Stromal cell of bone marrow (primary cell): ENCODE data around the gene UBA7.
"Not testable (repeated sequence)": the region's sequence is repeated elsewhere in the genome, so short reads cannot be mapped to it uniquely, and the experiment has no call there.

Experiments
- DNase-seq: peaks from one replicate; pipeline ENCODE4 v3.0.0-alpha.2; 2012; ENCODE audit warnings: low read depth

The UBA7 gene, protein sequence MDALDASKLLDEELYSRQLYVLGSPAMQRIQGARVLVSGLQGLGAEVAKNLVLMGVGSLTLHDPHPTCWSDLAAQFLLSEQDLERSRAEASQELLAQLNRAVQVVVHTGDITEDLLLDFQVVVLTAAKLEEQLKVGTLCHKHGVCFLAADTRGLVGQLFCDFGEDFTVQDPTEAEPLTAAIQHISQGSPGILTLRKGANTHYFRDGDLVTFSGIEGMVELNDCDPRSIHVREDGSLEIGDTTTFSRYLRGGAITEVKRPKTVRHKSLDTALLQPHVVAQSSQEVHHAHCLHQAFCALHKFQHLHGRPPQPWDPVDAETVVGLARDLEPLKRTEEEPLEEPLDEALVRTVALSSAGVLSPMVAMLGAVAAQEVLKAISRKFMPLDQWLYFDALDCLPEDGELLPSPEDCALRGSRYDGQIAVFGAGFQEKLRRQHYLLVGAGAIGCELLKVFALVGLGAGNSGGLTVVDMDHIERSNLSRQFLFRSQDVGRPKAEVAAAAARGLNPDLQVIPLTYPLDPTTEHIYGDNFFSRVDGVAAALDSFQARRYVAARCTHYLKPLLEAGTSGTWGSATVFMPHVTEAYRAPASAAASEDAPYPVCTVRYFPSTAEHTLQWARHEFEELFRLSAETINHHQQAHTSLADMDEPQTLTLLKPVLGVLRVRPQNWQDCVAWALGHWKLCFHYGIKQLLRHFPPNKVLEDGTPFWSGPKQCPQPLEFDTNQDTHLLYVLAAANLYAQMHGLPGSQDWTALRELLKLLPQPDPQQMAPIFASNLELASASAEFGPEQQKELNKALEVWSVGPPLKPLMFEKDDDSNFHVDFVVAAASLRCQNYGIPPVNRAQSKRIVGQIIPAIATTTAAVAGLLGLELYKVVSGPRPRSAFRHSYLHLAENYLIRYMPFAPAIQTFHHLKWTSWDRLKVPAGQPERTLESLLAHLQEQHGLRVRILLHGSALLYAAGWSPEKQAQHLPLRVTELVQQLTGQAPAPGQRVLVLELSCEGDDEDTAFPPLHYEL

DNA sequence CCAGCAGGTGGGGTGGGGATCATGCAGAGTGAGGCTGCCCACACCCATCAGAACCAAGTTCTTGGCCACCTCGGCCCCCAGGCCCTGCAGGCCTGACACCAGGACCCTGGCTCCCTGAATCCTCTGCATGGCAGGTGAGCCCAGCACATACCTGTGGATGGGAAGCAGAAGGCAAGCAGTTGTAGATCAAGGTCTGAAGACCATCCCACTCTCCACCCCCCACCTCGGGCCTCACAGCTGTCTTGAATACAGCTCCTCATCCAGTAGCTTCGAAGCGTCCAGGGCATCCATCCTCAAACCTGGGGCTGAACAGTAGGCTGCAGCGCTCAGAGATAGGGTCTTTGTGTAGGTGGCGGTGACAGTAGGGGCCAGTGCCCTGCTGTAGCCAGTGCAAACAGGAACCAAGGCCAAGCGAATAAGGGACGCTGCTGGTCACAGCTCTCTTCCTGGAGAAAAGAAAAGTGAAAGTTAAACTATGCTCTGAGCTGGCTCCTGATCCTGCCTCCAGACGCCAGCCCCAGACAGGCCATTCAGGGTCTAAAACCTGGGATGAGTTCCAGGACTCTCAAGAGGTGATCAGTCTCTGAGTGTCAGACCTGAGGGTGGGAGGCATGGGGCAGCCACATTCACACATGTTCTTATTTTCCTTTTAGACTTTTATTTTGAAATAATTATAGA is at the start of gene UBA7:
Gene UBA7 (minus strand): TSS at position 457 of the 678 bp plus-strand sequence. CDS start 166 bp downstream, at position 291.
- DNase-seq: peak; percentile 45

DNA sequence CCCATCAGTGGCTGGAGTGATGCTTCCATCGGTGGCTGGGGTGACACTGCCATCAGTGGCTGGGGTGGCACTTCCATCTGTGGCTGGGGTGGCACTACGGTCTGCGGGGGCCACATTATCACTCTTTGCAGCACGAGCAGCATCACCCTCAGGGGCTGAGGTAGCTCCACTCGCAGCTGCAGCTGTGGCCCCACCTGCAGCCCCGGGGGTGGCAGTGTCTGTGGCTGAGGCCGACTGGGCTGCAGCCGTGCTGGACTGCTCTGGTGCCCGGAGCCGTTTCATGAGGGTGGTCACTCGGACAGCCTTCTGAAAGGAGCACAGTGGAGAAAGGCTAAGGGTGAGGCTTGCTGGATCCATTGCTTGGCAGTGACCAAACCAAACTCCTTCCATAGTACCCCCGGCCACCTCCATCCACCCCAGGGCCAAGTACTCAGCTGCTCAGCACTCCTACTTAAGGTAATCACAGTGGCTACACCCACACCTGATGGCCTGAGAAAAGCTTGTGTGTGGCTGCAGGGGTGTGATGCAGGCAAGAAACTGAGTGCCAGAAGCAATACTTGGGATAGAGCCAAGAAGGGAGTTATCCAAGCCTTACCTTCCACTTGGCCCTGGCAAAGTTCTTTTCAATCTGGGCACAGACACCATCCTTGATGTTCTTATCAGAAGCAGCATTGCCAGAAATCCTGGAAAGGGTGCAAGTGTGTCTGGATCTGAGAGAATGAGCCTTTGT is 46.0 kb upstream of the UBA7 start:
- DNase-seq: no peak

DNA sequence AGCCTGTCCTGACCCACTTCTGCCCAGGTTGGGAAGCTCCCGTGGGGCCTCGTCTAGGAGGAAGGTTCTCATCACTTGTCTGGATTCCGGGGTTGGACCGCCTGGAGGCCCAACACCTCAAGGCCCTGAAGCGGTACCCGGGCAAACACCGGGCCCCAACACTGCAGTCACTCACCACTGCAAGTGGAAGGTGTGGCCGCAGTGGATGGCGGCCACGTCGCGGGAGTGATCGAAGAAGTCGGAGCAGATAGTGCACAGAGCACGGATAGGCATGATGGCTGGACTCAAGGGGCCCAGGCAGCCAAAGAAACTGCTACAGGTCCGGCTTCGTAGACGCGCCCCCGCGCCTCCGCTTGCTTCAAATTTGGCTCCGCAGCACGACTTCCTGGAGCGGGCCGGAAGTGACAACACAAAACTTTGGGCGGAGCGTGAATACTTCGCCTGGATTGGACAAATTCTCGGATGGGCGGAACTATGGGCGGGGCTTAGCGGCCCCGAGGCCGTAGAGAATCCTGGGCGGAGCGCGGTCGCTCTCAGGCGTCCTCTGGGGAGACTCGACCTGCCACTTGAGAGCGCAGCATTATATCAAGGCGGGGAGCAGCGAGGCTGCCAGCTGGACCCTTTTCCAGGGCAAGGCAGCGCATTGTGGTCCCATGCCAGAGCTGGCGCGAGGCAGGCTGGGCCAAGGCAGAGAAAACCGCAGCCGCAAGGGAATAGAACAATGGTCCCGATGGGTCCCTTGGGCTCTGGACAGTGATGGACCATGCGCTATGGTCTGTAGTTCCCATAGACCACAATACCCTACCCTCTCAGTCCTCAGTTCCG is 42.6 kb upstream of the UBA7 start, which contains the start of gene TRAIP:
Gene TRAIP (minus strand): TSS at position 384 of the 825 bp plus-strand sequence. CDS start 111 bp downstream, at position 273.
- peak; percentile 79 for DNase-seq

DNA sequence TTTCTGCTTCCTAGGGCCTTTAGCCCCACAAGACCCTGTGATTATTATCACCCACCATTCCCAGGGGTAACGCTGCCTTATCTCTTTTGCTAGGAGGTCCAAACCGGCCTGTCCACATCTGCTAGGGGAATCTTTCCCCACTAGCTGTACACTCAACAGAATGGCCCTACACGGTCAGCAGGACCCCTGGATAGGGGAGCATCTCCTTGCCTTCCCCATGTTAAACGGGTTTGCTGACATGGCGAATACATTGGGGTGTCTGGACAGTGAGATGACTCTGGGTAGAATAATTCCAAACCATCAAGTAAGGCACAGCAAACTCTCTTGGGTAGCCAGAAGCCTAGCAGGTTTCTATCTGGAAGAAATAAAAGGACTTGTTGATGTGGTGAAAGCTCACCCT is 41.9 kb upstream of the UBA7 start:
- DNase-seq: no peak

DNA sequence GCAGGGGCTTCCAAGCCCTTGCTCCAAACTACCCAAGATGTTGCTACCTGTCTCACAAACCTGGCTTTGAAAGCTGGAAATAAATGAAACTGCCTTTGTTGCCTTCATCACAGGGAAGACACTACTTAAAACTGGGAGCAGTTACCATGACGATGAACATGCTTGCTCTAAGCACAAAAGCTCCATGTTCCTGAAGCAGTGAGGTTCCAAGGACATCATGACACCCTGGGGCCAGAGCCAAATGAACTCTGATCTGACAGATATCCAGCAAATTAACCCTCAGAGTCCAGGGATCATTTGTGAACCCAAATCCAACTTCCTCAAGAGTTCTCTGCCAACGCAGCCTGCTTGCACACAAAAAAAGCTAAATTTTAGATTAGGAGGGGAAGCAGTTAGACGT is 31.9 kb upstream of the UBA7 start:
- no peak for DNase-seq

DNA sequence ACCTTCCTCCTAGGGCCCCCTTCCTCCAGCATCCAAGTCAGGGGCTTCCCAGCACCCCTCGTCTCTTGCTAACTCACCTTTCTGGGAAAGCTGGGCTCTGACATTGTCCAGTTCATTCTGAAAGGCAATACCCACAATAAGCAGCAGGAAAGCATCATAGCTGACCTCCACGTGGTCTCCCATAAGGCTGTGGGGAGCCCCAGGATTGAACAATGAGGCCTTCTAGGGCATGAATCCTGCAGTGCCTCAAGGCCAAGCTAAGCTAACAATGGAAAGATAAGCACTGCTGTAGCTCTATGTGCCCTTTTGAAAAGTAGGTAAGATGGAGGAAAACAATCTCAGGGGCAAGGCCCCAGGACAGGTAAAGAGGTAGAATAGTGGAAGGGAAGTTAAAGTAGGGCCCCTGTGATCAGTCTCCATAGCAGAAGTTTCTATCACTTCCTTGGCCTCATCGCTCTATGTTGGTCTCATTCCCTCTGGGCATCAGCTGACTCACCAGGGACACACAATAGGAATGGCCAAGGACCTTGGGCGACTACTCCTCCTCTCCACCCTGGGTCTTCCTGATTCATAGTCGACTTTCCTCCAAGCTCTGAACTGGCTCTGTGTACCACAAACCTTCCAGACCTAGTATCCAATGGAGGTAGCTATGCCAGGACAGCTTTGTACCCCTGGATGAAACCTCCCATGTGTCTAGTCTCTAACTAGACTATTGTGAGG is 30.9 kb upstream of the UBA7 start:
- no peak for DNase-seq

DNA sequence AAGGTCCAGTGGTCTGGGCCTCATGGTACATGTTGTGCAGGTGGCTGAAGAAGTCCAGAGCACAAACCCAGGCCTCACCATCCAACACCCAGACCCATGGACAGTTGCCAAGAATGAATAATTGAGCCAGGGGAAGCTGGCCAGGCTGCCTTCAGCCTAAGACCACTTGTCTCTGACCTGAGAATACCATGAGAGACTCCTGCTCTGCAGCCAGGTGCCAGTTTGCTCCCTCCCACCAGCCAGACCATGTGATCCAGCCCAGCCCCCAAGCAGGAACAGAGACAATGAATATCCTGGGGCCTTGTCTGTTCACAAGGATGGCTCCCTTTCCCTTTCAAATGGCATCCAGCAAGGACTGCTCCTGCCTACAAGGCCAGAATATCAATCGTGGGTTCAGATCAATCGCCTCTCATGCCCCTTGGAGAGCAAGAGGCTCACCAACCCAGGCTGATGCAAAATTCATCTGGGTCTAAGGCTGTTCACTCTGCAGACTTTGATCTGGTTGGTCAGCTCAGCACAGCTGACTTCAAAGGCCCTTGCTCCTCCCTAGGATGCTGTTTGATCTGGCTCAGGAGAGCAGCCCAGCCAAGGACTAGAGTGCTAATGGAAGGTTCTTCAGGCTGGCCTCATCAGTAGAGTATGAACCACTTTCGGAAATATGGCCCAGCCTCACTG is 29.2 kb upstream of the UBA7 start:
- DNase-seq: no peak

DNA sequence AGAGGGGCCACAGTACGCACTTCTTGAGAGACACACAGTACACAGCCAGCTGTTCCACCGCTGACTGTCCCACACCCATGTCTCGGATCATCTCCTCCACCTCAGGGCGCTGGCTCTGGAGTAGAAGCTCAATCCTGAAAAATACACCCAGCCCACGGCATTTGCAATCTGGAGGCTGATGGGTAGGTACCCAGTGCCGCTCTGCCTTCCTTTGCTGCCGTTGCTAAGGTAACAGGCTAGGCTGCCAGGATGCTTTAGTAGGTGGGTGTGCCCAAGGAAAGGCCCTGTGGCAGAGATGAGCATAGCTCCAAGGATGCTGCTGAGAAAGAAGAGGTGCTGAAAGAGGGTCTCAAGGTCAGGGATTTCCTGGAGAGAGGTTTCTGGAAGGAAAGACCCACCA is 28.1 kb upstream of the UBA7 start:
- DNase-seq: no peak

DNA sequence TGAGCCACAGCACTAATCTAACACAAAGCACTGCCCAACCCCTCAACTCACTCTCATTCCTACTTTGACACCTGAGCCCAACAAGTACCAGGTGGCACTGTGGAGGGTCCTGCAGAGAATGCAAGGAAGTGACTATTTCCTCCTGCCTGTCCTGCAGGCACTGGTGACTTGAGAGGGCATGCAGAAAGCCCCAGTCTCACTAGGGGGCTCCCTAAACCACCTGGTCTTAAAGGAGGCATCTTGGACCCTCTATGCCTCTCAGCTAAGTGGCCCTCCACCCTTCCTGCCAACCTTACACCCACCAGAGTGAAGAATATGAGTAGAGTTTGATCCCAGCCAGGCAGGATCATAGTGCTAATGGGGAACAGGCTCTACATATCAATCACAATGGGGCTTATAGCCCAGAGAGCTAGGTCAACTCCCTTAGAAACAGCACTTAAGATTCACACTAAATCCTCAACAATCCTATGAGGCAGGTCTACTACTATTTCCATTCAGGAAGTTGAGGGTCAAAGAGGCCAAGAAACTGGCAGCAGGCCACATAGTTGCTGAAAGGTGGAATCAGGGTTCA is 27.5 kb upstream of the UBA7 start:
- no peak for DNase-seq

DNA sequence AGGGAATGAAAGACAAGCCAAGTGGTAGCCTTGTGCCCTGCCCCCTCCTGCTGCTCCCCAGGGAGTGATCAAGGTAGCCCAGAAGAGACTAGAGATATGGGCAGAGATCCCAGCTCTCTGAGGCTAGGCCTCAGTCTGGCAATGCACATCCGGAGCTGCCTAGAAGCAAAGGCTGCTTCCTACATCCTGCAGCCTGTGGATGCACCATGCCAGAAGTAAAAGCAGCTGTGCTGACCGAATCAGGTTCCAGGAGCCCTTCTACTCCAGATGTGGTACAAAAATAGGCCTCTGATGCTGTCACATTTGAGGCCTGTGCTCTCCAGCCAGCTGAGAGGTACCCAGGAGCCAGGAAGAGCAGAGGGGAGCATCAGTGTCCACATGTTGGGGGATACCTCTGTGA is 26.6 kb upstream of the UBA7 start:
- DNase-seq: no peak

DNA sequence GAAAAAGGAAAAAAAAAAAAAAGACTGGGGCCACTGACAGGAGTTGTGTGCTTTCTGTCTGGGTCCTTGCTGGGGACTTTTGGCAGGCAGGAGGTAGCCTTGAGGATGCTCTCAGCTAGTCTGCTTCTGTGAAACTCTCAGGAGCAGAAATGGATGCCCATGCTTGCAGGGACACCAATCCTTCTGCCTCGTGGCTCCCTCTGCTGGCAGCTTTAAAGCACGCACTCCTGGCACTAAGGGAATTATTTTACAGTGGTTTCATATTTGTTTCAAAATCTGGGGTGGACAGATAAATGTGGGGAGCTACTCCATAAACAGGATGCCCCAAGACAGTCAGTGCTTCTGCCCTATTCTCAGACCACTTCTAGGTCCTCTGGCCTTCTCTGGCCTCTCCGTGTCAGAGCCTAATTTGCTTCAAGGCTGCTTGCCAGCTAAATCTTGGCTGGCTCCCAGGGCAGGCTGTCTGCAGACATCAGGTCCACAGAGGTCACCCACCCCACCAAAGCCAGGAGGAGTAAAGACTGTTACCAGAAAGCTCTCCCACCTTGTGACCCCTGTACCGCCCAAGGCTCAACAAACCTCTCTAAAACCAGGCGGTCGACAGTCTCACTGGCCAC is 25.5 kb upstream of the UBA7 start:
- peak; percentile 66 for DNase-seq

DNA sequence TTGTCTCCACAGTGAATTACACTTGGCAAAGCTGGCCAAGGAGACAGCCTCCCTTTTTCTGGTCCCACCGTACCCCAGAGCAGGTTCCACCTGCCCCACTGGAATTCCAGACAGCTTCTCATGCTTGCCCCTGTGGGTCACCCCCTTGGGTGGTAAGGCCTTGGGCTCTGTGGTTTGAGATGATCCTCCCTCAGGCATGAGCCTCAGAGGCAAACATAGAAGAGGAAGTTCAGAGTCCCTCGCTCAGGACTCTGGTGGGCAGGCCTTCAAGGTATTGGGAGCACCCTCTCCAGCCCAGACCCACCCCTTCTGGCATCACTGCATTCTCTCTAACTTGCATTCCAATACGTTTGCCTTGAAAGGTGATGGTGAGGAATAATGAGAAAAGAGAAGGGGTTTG is 17.6 kb upstream of the UBA7 start:
- DNase-seq: no peak

DNA sequence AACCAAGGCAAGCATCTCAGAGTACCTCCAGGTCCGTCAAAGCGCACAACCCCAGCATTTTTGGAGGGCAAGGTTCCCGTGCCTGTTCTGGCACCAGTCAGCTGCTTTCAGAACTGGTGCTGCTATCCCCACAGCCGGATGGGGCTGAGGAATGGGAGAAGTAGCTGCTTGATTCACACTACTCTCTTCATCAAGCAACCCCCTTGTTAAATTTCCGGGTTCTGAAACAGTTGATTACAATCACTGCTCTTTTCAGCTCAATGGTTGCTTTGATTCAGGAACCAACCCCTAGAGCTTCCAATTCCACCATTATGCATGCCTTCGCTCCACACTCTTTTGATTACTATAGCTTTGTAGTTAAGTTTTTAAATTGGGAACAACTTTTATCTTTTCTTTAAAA is 12.3 kb upstream of the UBA7 start:
- no peak for DNase-seq

DNA sequence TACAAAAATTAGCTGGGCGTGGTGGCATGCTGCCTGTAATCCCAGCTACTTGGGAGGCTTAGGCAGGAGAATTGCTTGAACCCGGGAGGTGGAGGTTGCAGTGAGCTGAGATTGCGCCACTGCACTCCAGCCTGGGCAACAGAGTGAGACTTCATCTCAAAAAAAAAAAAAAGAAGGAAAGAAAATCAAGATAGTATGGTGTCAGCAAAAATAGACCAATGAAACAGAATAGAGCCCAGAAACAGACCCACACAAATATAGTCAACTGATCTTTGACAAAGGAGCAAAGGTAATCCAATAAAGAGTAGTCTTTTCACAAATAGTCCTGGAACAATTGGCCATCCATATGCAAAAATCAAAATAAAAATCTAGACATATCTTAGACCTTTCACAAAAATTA is 9.4 kb upstream of the UBA7 start:
- DNase-seq: not testable (repeated sequence)

DNA sequence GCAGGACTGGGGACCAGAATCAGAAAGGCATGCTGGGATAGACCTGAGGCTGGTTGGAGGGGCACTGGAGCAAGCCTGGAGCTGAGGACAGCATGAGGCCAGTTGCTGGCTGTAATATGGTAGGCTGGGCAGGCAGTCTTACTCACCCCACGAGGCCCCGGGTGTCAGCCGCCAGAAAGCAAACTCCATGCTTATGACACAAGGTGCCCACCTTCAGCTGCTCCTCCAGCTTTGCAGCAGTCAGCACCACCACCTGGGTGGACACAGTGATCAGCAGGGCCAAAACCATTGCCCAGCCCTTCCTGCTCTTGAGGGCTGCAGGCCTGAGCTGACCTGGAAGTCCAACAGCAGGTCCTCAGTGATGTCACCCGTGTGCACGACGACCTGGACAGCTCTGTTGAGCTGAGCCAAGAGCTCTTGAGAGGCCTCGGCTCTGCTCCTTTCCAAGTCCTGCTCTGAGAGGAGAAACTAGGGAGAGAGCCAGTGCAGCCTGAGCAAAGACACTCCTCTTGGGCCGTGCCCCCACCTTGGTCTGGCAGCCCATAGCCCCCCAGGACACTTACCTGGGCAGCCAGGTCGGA is 747 bp downstream of the UBA7 start:
- DNase-seq: no peak

DNA sequence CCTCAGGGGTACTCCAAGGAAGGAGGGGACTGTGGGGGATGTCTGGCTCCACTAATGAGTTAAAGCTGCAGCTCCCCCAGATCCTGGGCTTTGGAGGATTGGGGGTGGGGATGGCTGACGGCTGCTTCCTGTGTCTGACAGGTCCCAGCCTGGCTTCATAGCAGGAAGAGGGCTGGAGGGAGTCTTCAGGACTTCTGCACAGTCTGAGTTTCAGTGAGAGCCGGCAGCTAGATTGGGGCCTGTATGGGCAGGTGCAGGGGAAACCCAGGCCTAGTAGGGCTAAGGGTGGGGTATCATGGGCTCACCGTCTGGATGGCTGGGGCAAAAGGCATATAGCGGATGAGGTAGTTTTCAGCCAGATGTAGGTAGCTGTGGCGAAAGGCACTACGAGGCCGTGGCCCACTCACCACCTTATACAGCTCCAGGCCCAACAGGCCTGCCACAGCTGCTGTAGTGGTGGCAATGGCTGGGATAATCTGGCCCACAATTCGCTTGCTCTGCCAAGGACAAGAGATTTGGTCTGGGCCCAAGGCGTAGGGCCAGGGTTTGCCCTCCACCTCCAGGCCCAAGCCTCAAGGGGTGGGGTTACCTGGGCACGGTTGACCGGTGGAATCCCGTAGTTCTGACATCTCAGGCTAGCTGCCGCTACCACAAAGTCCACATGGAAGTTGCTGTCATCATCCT is 6.2 kb downstream of the UBA7 start:
- no peak for DNase-seq

DNA sequence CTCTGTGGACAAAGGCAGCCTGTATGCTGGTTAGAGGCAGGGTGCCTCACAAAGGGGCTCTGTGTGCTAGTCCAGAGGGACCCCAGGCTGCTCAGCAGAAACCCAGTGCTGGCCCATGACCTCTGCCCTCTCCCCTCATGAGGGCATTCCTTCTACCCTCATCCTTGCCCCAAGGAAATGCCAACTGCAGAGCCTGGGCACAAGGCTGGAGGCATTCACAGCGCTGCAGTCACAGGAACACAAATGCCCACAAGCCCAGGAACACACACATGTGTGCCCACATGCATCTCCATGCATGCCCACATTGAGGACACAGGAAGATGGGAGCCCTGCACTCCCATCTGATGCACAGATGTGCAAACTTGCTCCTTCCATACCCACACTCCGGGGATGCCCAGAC is 6.9 kb downstream of the UBA7 start:
- DNase-seq: no peak
